ENCODE data around the gene ITIH1.

Gene ITIH1

GRCh38 chr3:52779837-52780585 lies 2.6 kb downstream of the ITIH1 start:
- no peak for TF ChIP-seq CTCF (IDR thresholded peaks at IDR 0.05; ENCODE audit: control extremely low read depth, extremely low read depth, low read depth, missing control alignments)
- DNase-seq (ENCODE audit: extremely low spot score) = no peak
- ChIA-PET POLR2A (no interaction called here), CTCF (interaction anchor here (0.8 to 1.8 kb wide), 6 partner anchors 9 to 154 kb away, joined by 3 to 8 read pairs (median 3); partner anchors contain the start of gene NEK4)

GRCh38 chr3:52781741-52782140 lies 4.3 kb downstream of the ITIH1 start:
- ChIA-PET POLR2A (no interaction called here), CTCF (interaction anchor here (1.1 kb wide), 1 partner anchor 10 kb away, joined by 3 read pairs; no protein-coding TSS in a partner anchor)
- no peak for TF ChIP-seq CTCF (IDR thresholded peaks at IDR 0.05; ENCODE audit: control extremely low read depth, extremely low read depth, low read depth, missing control alignments)
- no peak for DNase-seq (ENCODE audit: extremely low spot score)

- ChIA-PET CTCF (interaction anchor here (1.0 to 2.1 kb wide), 3 partner anchors 10 to 68 kb away, joined by 3 to 10 read pairs (median 3); no protein-coding TSS in a partner anchor), POLR2A (no interaction called here)
- DNase-seq (ENCODE audit: extremely low spot score) = no peak
- no peak for TF ChIP-seq CTCF (IDR thresholded peaks at IDR 0.05; ENCODE audit: control extremely low read depth, extremely low read depth, low read depth, missing control alignments)
Observed at GRCh38 chr3:52782412-52783210, 5.2 kb downstream of the ITIH1 start.

- DNase-seq (ENCODE audit: extremely low spot score) = no peak
- POLR2A ChIA-PET = no interaction called here
- CTCF ChIA-PET = interaction anchor here (1.0 to 2.1 kb wide), 3 partner anchors 9 to 68 kb away, joined by 3 to 10 read pairs (median 3); no protein-coding TSS in a partner anchor
- TF ChIP-seq CTCF (IDR thresholded peaks at IDR 0.05; ENCODE audit: control extremely low read depth, extremely low read depth, low read depth, missing control alignments) = no peak
Observed at GRCh38 chr3:52783211-52783555, 5.8 kb downstream of the ITIH1 start.

- no peak for TF ChIP-seq CTCF (IDR thresholded peaks at IDR 0.05; ENCODE audit: control extremely low read depth, extremely low read depth, low read depth, missing control alignments)
- no peak for DNase-seq (ENCODE audit: extremely low spot score)
- CTCF ChIA-PET = interaction anchor here (1.1 to 2.1 kb wide), 2 partner anchors 13 to 14 kb away, joined by 3 to 10 read pairs; partner anchors contain the start of gene NEK4
- POLR2A ChIA-PET = no interaction called here
Observed at GRCh38 chr3:52784021-52784621, 6.7 kb downstream of the ITIH1 start.

GRCh38 chr3:52784931-52785590 lies 7.7 kb downstream of the ITIH1 start:
- ChIA-PET CTCF (interaction anchor here (1.1 to 2.1 kb wide), 2 partner anchors 13 to 14 kb away, joined by 3 to 10 read pairs; partner anchors contain the start of gene NEK4), POLR2A (no interaction called here)
- TF ChIP-seq CTCF (IDR thresholded peaks at IDR 0.05; ENCODE audit: control extremely low read depth, extremely low read depth, low read depth, missing control alignments) = no peak

More at GRCh38 chr3:52784931-52785590, 7.7 kb downstream of the ITIH1 start:
- no peak for DNase-seq (ENCODE audit: extremely low spot score)
